Vagina (tissue), 2 donors: Measurements from ENCODE around the gene XRCC5. TPM values are rescaled to one million over a fixed set of nuclear protein-coding genes. Genes with fewer than 3 reads are reported as not detected.

Source experiments
- DNase-seq, 2 donors: peaks; one replicate each; pipeline ENCODE4 v3.0.0-alpha.2; 2017; ENCODE audit errors: extremely low spot score in 2 of 2
- H3K27ac ChIP-seq: fragments of 200-600 bp; sonication (generic); one replicate; pipeline ENCODE4 v1.5.1; 2019
- H3K27me3 ChIP-seq: fragments of 200-600 bp; sonication (generic); one replicate; pipeline ENCODE4 v1.5.1; 2019
- H3K36me3 ChIP-seq, 2 donors: fragments of 200-600 bp; sonication (generic); one replicate each; pipeline ENCODE4 v1.5.1; 2017 to 2019
- H3K4me1 ChIP-seq: fragments of 200-600 bp; sonication (generic); one replicate; pipeline ENCODE4 v1.5.1; 2019
- H3K4me3 ChIP-seq, 2 donors: fragments of 200-600 bp; sonication (generic); 1 replicate in 1 of 2; 2 replicates in 1 of 2; pipeline ENCODE4 v1.5.1; 2016 to 2019
- H3K9me3 ChIP-seq: fragments of 200-600 bp; sonication (generic); one replicate; pipeline ENCODE4 v1.5.1; 2019
- CTCF ChIP-seq, 3 experiments: fragments of 450-650 bp in 2 of 3; fragments of 200-600 bp in 1 of 3; sonication (generic) in 1 of 3; IDR thresholded peaks; one replicate each; pipeline ENCODE4 v1.5.1; 2017 to 2019; ENCODE audit warnings: antibody characterized with exemption in 3 of 3, mild to moderate bottlenecking in 2 of 3, moderate library complexity in 2 of 3
- POLR2A ChIP-seq, 2 donors: fragments of 450-650 bp; IDR thresholded peaks; one replicate each; pipeline ENCODE4 v1.6.1; 2017; ENCODE audit warnings: antibody characterized with exemption in 2 of 2, mild to moderate bottlenecking in 2 of 2, moderate library complexity in 2 of 2
- POLR2AphosphoS5 ChIP-seq, 2 donors: sonication (generic); formaldehyde crosslinking; IDR thresholded peaks; one replicate each; pipeline ENCODE4 v1.9.0; 2017; ENCODE audit warnings: antibody characterized with exemption in 2 of 2, mild to moderate bottlenecking in 2 of 2, low read depth in 1 of 2; ENCODE audit not compliant: insufficient read depth in 1 of 2
- intact Hi-C: fragments of 100-400 bp; cut with DNase I; formaldehyde crosslinking; loops from one replicate; pipeline ENCODE4 v1.15.1; 2023
- total RNA-seq: library from RNA; depleted of rRNA; stranded (reverse); fragments of >200 nt; gene quantifications from one replicate; pipeline ENCODE4 v1.2.3, GENCODE V29; 2016

Gene XRCC5
- total RNA-seq, 1 donor from 2014 or later: 118 TPM

DNA sequence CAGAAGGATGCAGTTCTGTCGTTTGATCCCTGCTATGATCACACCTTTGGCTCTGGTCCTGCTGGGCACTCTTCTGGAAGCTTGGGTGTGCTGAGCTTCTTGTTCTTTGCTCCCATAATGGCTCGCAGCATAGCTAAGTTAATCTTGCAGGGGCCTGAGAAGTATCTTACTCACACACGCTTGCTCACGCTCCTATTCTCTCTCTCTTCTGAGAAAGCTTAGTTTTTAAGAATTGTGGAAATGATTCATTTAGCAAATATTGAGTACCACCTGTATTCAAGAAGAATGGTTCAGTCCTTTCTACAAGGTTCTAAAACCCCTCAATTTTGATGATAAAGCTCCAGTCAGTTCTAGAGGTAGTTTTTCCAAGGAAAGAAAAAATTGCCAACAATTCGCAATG is 40.6 kb downstream of the XRCC5 start:
- no peaks in the 10 kb centered on the region for H3K4me1 ChIP-seq
- peaks cover 0 to 85% of the 10 kb centered on the region in 2 donors for H3K36me3 ChIP-seq
- no peak overlapping the region for H3K27ac ChIP-seq
- H3K9me3 ChIP-seq: no peaks in the 10 kb centered on the region
- H3K27me3 ChIP-seq: no peaks in the 10 kb centered on the region
- no peak overlapping the region for H3K4me3 ChIP-seq
- no peak for TF ChIP-seq POLR2AphosphoS5 (IDR thresholded peaks at IDR 0.05; ENCODE audit: insufficient read depth in 1 of 2, low read depth in 1 of 2)
- no peak for TF ChIP-seq POLR2A (IDR thresholded peaks at IDR 0.05)
- no peak for TF ChIP-seq CTCF (IDR thresholded peaks at IDR 0.05)
- DNase-seq: no peak
- intact Hi-C loops: no loop called here

GRCh38 chr2:216151313-216152025 is 42.3 kb downstream of the XRCC5 start:
- H3K36me3 ChIP-seq: peaks cover 0 to 86% of the 10 kb centered on the region in 2 donors
- H3K27ac ChIP-seq: no peak overlapping the region
- TF ChIP-seq POLR2A (IDR thresholded peaks at IDR 0.05) (no peak), CTCF (IDR thresholded peaks at IDR 0.05) (no peak), POLR2AphosphoS5 (IDR thresholded peaks at IDR 0.05; ENCODE audit: insufficient read depth in 1 of 2, low read depth in 1 of 2) (no peak)
- intact Hi-C loops: no loop called here
- H3K27me3 ChIP-seq: no peaks in the 10 kb centered on the region
- DNase-seq: no peak
- no peaks in the 10 kb centered on the region for H3K9me3 ChIP-seq
- no peak overlapping the region for H3K4me3 ChIP-seq
- H3K4me1 ChIP-seq: no peaks in the 10 kb centered on the region

GRCh38 chr2:216155954-216156353 is 46.8 kb downstream of the XRCC5 start:
- H3K36me3 ChIP-seq: peaks cover 0 to 71% of the 10 kb centered on the region in 2 donors
- no peaks in the 10 kb centered on the region for H3K27me3 ChIP-seq
- no peak overlapping the region for H3K27ac ChIP-seq
- no peak overlapping the region for H3K4me3 ChIP-seq
- DNase-seq: no peak
- intact Hi-C loops: no loop called here
- TF ChIP-seq CTCF (IDR thresholded peaks at IDR 0.05): no peak
- TF ChIP-seq POLR2AphosphoS5 (IDR thresholded peaks at IDR 0.05; ENCODE audit: insufficient read depth in 1 of 2, low read depth in 1 of 2): no peak
- no peak for TF ChIP-seq POLR2A (IDR thresholded peaks at IDR 0.05)
- no peaks in the 10 kb centered on the region for H3K9me3 ChIP-seq
- peaks cover 4% of the 10 kb centered on the region for H3K4me1 ChIP-seq

DNA sequence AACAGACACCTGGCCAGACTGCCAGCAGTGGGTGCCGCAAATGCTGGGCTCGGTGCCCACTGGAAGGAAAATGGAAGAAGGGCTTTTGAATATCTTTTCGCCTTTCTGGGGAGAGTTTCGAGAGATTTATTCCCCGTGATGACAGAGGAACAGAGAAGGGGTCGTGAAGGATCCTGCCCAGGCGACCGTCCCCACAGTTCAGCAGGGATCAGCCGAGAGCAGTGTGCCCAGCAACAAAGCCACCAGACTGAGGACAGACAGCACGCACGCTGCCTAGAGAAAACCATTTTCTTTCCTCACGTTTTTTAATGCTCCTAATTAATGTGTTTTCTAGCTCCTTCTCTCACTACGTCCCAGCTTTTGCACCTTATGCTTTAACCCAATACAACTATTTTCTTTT is 47.7 kb downstream of the XRCC5 start:
- TF ChIP-seq POLR2AphosphoS5 (IDR thresholded peaks at IDR 0.05; ENCODE audit: insufficient read depth in 1 of 2, low read depth in 1 of 2) (no peak), CTCF (IDR thresholded peaks at IDR 0.05) (no peak), POLR2A (IDR thresholded peaks at IDR 0.05) (no peak)
- H3K4me3 ChIP-seq: no peak overlapping the region
- peaks cover 4% of the 10 kb centered on the region for H3K4me1 ChIP-seq
- DNase-seq: no peak
- H3K36me3 ChIP-seq: peaks cover 0 to 71% of the 10 kb centered on the region in 2 donors
- H3K9me3 ChIP-seq: no peaks in the 10 kb centered on the region
- no peaks in the 10 kb centered on the region for H3K27me3 ChIP-seq
- H3K27ac ChIP-seq: no peak overlapping the region
- intact Hi-C loops: no loop called here

- Histone ChIP-seq H3K27me3 (no peaks in the 10 kb centered on the region), H3K9me3 (no peaks in the 10 kb centered on the region), H3K36me3 (peaks cover 0 to 73% of the 10 kb centered on the region in 2 donors), H3K27ac (no peak overlapping the region), H3K4me1 (peaks cover 4% of the 10 kb centered on the region), H3K4me3 (no peak overlapping the region)
- no peak for DNase-seq
- intact Hi-C loops: no loop called here
- TF ChIP-seq POLR2A (IDR thresholded peaks at IDR 0.05) (no peak), CTCF (IDR thresholded peaks at IDR 0.05) (no peak), POLR2AphosphoS5 (IDR thresholded peaks at IDR 0.05; ENCODE audit: insufficient read depth in 1 of 2, low read depth in 1 of 2) (no peak)
These were observed 50.0 kb downstream of the XRCC5 start for GRCh38 chr2:216159144-216159543.
